Stomach (tissue), 9 donors: Measurements from ENCODE around the gene ARHGAP29. TPM values are rescaled to one million over a fixed set of nuclear protein-coding genes. Genes with fewer than 3 reads are reported as not detected.

ENCODE experiments used
- DNase-seq, 2 donors: peaks; one replicate each; pipeline versions ENCODE4 v3.0.0 to v3.0.0-alpha.2; 2013 to 2019
- H3K27ac ChIP-seq, 5 donors: fragments of 200-600 bp in 4 of 5; sonication (generic) in 4 of 5; one replicate each; pipeline ENCODE4 v1.5.1; 2013 to 2019; ENCODE audit warnings: mild to moderate bottlenecking in 1 of 5, moderate library complexity in 1 of 5
- H3K27me3 ChIP-seq, 3 donors: fragments of 200-600 bp; sonication (generic); one replicate each; pipeline ENCODE4 v1.5.1; 2017 to 2019; ENCODE audit warnings: mixed run types in 1 of 3
- H3K36me3 ChIP-seq, 4 donors: fragments of 200-600 bp; sonication (generic); 1 replicate in 3 of 4; 2 replicates in 1 of 4; pipeline ENCODE4 v1.5.1; 2016 to 2019
- H3K4me1 ChIP-seq, 4 donors: fragments of 200-600 bp; sonication (generic); one replicate each; pipeline ENCODE4 v1.5.1; 2016 to 2019
- H3K4me3 ChIP-seq, 4 donors: fragments of 200-600 bp; sonication (generic) in 3 of 4; one replicate each; pipeline ENCODE4 v1.5.1; 2016 to 2019; ENCODE audit warnings: mild to moderate bottlenecking in 1 of 4
- H3K9me3 ChIP-seq, 4 donors: fragments of 200-600 bp; sonication (generic); one replicate each; pipeline ENCODE4 v1.5.1; 2016 to 2019
- EP300 ChIP-seq: sonication (generic); formaldehyde crosslinking; IDR thresholded peaks from one replicate; pipeline ENCODE4 v1.6.1; 2017; ENCODE audit warnings: antibody characterized with exemption
- POLR2A ChIP-seq, 4 donors: fragments of 450-650 bp; IDR thresholded peaks; one replicate each; pipeline ENCODE4 v1.6.1; 2016; ENCODE audit warnings: antibody characterized with exemption in 4 of 4, control low read depth in 2 of 4, mild to moderate bottlenecking in 1 of 4, moderate library complexity in 1 of 4
- POLR2AphosphoS5 ChIP-seq, 3 donors: sonication (generic); formaldehyde crosslinking; IDR thresholded peaks; one replicate each; pipeline ENCODE4 v1.6.1; 2016; ENCODE audit warnings: antibody characterized with exemption in 3 of 3
- WGBS, 5 donors: extraction: QIAGEN DNeasy Blood & Tissue Kit in 3 of 5; methylation state at CpG; one replicate each; pipeline versions ENCODE4 v1.1.5 to v1.1.7; 2013 to 2018; 5-methylcytosine and 5-hydroxymethylcytosine counted together
- intact Hi-C: fragments of 100-400 bp; cut with DNase I; formaldehyde crosslinking; loops from one replicate; pipeline ENCODE4 v1.15.1; 2023; ENCODE audit warnings: low total_unique reads
- polyA plus RNA-seq, 3 donors: library from polyadenylated mRNA; stranded (reverse); fragments of 200-250 nt; gene quantifications; one replicate each; pipeline ENCODE4 v1.2.3, GENCODE V29; 2013
- total RNA-seq, 5 donors: library from RNA; depleted of rRNA; stranded (reverse); fragments of >200 nt; gene quantifications; one replicate each; pipeline versions ENCODE4 v1.1.0 to v1.2.3, GENCODE V29; 2014 to 2016
- TF ChIP-seq, protein P1 (sequence below), 7 experiments: fragments of 450-650 bp in 4 of 7; fragments of 200-600 bp in 3 of 7; sonication (generic) in 3 of 7; IDR thresholded peaks; one replicate each; pipeline ENCODE4 v1.5.1; 2016 to 2019; ENCODE audit warnings: antibody characterized with exemption in 7 of 7, control low read depth in 2 of 7, mild to moderate bottlenecking in 1 of 7
- donor health status: healthy with polysubstance abuse.
- donor health status: Bipolar disorder and iron deficiency.
- donor health status: healthy.

Gene ARHGAP29
- total and polyA plus RNA-seq, 8 donors: 4.4 to 90.9 (median 17.6) TPM

DNA sequence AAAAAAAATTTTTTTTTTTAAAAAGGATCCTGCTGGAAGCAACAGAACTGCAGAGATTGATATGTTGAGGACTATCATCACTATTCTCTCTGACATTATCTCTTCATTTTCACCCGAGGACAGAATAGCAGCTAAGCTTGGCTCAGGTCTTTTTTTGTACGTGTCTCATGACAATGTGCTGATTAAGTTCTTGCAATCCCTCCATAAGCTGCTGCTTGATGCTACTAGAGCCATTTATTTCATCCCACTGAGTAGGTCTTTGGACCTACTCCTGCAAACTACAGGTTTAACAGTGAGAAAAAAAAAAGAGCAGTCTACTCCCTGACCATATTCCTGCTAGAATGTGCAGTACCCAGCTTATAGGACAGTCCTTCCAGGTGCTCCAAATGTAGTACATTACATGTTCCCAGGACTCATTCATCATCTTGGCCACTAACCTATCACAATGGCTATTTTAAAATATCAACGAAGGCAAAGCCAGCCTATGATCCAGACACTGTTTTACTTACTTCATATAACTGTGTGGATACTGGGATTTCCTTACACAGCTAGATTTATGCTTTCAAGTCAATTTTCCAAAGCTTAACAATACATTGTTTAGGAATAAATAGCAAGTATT lies 54.1 kb downstream of the ARHGAP29 start:
- intact Hi-C loops: no loop called here
- Histone ChIP-seq H3K4me3 (no peak overlapping the region), H3K9me3 (no peaks in the 10 kb centered on the region), H3K27ac (no peak overlapping the region), H3K27me3 (no peaks in the 10 kb centered on the region), H3K36me3 (peaks cover 10 to 82% (median 79%) of the 10 kb centered on the region in 4 donors), H3K4me1 (no peaks in the 10 kb centered on the region)
- DNase-seq: no peak
- no peak for TF ChIP-seq EP300
- TF ChIP-seq POLR2AphosphoS5 (IDR thresholded peaks at IDR 0.05): no peak
- no peak for TF ChIP-seq POLR2A (IDR thresholded peaks at IDR 0.05)
- TF ChIP-seq, protein P1, sequence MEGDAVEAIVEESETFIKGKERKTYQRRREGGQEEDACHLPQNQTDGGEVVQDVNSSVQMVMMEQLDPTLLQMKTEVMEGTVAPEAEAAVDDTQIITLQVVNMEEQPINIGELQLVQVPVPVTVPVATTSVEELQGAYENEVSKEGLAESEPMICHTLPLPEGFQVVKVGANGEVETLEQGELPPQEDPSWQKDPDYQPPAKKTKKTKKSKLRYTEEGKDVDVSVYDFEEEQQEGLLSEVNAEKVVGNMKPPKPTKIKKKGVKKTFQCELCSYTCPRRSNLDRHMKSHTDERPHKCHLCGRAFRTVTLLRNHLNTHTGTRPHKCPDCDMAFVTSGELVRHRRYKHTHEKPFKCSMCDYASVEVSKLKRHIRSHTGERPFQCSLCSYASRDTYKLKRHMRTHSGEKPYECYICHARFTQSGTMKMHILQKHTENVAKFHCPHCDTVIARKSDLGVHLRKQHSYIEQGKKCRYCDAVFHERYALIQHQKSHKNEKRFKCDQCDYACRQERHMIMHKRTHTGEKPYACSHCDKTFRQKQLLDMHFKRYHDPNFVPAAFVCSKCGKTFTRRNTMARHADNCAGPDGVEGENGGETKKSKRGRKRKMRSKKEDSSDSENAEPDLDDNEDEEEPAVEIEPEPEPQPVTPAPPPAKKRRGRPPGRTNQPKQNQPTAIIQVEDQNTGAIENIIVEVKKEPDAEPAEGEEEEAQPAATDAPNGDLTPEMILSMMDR (IDR thresholded peaks at IDR 0.05): no peak
- WGBS, 5 donors: 70 to 83% (median 75%) methylated on average over 3 of the region's 3 CpGs

DNA sequence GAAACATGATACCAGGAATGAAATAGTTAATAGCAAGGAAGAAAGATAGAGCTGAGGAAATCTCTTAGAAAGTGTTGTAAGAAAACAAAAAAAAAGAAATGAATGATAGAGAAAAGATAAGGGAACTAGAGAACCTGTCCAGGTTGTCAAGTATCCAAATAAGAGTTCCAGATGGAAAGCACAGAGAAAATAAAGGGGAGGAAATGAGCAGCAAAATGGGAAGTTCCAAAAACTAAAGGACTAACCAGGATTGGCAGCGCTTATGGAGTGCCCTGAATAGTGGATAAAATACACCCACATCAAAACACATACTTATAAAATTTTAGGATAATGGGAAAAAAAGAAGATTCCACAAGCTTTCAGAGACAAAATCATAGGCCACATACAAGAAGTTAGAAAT lies 55.2 kb downstream of the ARHGAP29 start:
- 88 to 94% (median 90%) methylated on average over 1 of the region's 1 CpG for WGBS, 5 donors
- H3K9me3 ChIP-seq: no peaks in the 10 kb centered on the region
- H3K27me3 ChIP-seq: no peaks in the 10 kb centered on the region
- H3K4me3 ChIP-seq: no peak overlapping the region
- no peak overlapping the region for H3K27ac ChIP-seq
- H3K36me3 ChIP-seq: peaks cover 11 to 82% (median 79%) of the 10 kb centered on the region in 4 donors
- TF ChIP-seq, protein P1 (IDR thresholded peaks at IDR 0.05): no peak
- TF ChIP-seq POLR2A (IDR thresholded peaks at IDR 0.05) (no peak), POLR2AphosphoS5 (IDR thresholded peaks at IDR 0.05) (no peak), EP300 (no peak)
- intact Hi-C loops: no loop called here
- H3K4me1 ChIP-seq: no peaks in the 10 kb centered on the region
- DNase-seq: no peak

DNA sequence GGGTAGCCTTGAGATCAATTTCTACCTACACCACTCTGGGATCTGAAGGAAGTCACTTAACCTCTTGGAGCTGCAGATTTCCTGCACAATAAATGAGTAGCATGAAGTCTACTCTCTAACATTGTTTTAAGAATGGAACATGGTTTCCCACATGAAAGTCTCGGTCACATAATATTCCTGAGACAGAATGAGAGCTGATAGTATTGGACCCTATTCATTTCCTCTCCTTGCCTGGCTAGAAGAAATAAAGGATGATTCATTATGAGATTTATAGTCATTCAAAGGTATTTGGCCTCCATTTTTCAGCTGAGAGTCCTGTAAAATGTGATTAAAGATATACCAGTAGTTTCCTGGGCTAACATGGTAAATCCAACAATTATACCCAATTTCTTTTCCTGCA lies 56.7 kb downstream of the ARHGAP29 start:
- Histone ChIP-seq H3K4me1 (peaks cover 0 to 5% (median 0%) of the 10 kb centered on the region in 4 donors), H3K9me3 (no peaks in the 10 kb centered on the region)

DNA sequence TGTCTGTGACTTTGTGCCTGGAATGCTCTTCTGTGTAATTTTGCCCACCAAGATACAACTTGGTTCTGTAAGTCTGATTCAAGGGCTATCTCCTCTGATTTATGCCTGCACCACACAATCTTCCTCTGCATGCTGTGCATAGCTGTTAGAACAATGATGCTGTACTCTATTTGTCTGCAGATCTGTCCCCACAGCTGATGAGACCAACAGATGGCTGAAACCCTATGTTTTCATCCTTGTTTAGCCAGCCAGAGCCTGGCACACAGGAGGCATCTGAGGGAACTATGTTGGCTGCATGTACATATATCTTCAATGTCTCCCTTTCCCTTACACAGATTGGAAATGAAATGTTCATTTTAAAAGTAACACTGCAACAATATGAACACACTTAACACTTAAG lies 58.5 kb downstream of the ARHGAP29 start:
- no peak overlapping the region for H3K4me3 ChIP-seq
- no peaks in the 10 kb centered on the region for H3K27me3 ChIP-seq
- H3K27ac ChIP-seq: no peak overlapping the region
- no peak for TF ChIP-seq EP300
- TF ChIP-seq POLR2A (IDR thresholded peaks at IDR 0.05): no peak
- TF ChIP-seq, protein P1 (IDR thresholded peaks at IDR 0.05): no peak
- no peak for TF ChIP-seq POLR2AphosphoS5 (IDR thresholded peaks at IDR 0.05)
- H3K9me3 ChIP-seq: no peaks in the 10 kb centered on the region
- H3K4me1 ChIP-seq: peaks cover 0 to 5% (median 0%) of the 10 kb centered on the region in 4 donors
- intact Hi-C loops: no loop called here
- no peak for DNase-seq
- H3K36me3 ChIP-seq: peaks cover 12 to 82% (median 81%) of the 10 kb centered on the region in 4 donors

More for the DNA sequence above, 56.7 kb downstream of the ARHGAP29 start:
- no peak overlapping the region for H3K27ac ChIP-seq
- intact Hi-C loops: no loop called here
- H3K27me3 ChIP-seq: no peaks in the 10 kb centered on the region
- WGBS, 5 donors: 82 to 100% (median 93%) methylated on average over 1 of the region's 1 CpG
- DNase-seq: no peak
- peaks cover 12 to 82% (median 80%) of the 10 kb centered on the region in 4 donors for H3K36me3 ChIP-seq
- TF ChIP-seq POLR2A (IDR thresholded peaks at IDR 0.05): no peak
- no peak for TF ChIP-seq POLR2AphosphoS5 (IDR thresholded peaks at IDR 0.05)
- no peak for TF ChIP-seq EP300
- TF ChIP-seq, protein P1 (IDR thresholded peaks at IDR 0.05): no peak
- no peak overlapping the region for H3K4me3 ChIP-seq
